Measurements from ENCODE around the gene GREB1.

- TF ChIP-seq EZH2 (IDR thresholded peaks at IDR 0.05; ENCODE audit: low read depth), result no peak
- no peak for TF ChIP-seq CTCF (conservative IDR thresholded peaks at IDR 0.05)
Observed at GRCh38 chr2:11674983-11675382, 141.1 kb downstream of the GREB1 start.
